Measurements from ENCODE around the gene GPATCH2L. TPM values are rescaled to one million over a fixed set of nuclear protein-coding genes. Genes with fewer than 3 reads are reported as not detected.

Gene GPATCH2L
- total and polyA plus RNA-seq, 2 experiments from 2014 or later = 19.6 to 94.4 TPM

DNA sequence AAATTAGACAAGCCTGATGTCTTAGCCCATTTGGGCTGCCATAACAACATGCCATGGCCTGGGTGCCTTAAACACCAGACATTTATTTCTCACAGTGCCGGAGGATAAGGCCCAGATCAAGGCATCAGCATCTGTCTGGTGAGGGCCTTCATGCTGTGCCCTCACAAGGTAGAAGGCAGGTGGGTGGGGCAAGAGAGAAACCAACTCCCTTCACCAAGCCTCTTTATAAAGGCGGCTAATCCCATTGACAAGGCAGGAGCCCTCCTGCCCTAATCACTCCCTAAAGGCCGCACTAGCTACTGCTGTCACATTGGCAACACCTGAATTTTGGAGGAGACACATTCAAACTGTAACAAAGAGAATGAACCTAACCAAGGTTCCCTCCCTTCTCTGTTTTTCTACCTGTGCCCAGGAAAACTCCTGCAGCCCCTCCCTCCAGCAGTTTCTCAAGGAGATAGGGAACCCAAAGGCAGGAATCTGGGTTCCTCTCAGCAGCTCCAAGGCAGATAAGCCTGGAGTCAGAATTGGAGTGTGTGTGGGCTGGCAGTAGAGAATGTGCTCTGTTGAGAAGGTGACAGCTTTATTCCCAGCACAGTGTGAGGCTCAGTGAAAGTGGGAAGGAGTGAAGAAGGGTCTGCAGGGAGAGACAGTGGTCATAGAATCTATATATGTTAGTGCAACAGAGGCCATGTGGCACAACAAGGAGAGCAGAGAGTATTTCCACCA, 21.7 kb upstream of the GPATCH2L start:
- Histone ChIP-seq H3K27ac (ENCODE audit: low read depth) (no peak overlapping the region), H3K4me2 (no peak overlapping the region), H4K20me1 (replicated peaks; ENCODE audit: insufficient read depth) (no peaks in the 10 kb centered on the region), H3K79me2 (replicated peaks; ENCODE audit: insufficient read depth) (no peaks in the 10 kb centered on the region), H3K4me1 (ENCODE audit: insufficient read depth) (0 out of 2 replicates have a peak, but pooled peaks cover 5% of the 10 kb centered on the region), H3K4me3 (no peak overlapping the region), H3K36me3 (ENCODE audit: insufficient read depth) (no peaks in the 10 kb centered on the region), H2AFZ (0 out of 2 replicates have a peak overlapping the region, but pooled peaks have one; percentile 76), H3K27me3 (ENCODE audit: insufficient read depth) (peaks cover 37% of the 10 kb centered on the region), H3F3A (replicated peaks; ENCODE audit: low read depth) (no peaks in the 10 kb centered on the region), H3K9me2 (ENCODE audit: insufficient read depth) (no peaks in the 10 kb centered on the region)
- Mint-ChIP-seq H3K4me3 (no peak overlapping the region), H3K27ac (no peak overlapping the region), H3K4me1 (peaks cover 4% of the 10 kb centered on the region), H3K36me3 (ENCODE audit: low read depth) (no peaks in the 10 kb centered on the region), H3K9me3 (no peaks in the 10 kb centered on the region; the same call in 2 of the 3 replicates), H3K27me3 (ENCODE audit: insufficient read depth, low read depth, poor library complexity) (peaks cover 19% of the 10 kb centered on the region)
- DNase-seq (ENCODE audit: low spot score) (no peak), ATAC-seq (peak; percentile 38; the same call in 2 of the 3 replicates)
- TF ChIP-seq JUNB (IDR thresholded peaks at IDR 0.05; ENCODE audit: unreplicated experiment) (no peak), EZH2 (IDR thresholded peaks at IDR 0.05; ENCODE audit: low read depth, unreplicated experiment) (no peak), REST (IDR thresholded peaks at IDR 0.05; ENCODE audit: unreplicated experiment) (no peak), CREB1 (CRISPR knock-in tag; IDR thresholded peaks at IDR 0.05; ENCODE audit: low read depth) (no peak), NANOG (IDR thresholded peaks at IDR 0.05; ENCODE audit: borderline replicate concordance) (no peak), STAT1 (IDR thresholded peaks at IDR 0.05; ENCODE audit: unreplicated experiment) (no peak), EZH2phosphoT487 (IDR thresholded peaks at IDR 0.05; ENCODE audit: unreplicated experiment) (no peak), ETS1 (IDR thresholded peaks at IDR 0.05) (no peak), ZNF331 (CRISPR knock-in tag; IDR thresholded peaks at IDR 0.05; ENCODE audit: low read depth) (no peak), ZNF114 (CRISPR knock-in tag; IDR thresholded peaks at IDR 0.05) (no peak), POLR2AphosphoS5 (IDR thresholded peaks at IDR 0.05; ENCODE audit: low read depth) (no peak)
- TF ChIP-seq, protein P1, sequence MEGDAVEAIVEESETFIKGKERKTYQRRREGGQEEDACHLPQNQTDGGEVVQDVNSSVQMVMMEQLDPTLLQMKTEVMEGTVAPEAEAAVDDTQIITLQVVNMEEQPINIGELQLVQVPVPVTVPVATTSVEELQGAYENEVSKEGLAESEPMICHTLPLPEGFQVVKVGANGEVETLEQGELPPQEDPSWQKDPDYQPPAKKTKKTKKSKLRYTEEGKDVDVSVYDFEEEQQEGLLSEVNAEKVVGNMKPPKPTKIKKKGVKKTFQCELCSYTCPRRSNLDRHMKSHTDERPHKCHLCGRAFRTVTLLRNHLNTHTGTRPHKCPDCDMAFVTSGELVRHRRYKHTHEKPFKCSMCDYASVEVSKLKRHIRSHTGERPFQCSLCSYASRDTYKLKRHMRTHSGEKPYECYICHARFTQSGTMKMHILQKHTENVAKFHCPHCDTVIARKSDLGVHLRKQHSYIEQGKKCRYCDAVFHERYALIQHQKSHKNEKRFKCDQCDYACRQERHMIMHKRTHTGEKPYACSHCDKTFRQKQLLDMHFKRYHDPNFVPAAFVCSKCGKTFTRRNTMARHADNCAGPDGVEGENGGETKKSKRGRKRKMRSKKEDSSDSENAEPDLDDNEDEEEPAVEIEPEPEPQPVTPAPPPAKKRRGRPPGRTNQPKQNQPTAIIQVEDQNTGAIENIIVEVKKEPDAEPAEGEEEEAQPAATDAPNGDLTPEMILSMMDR (conservative IDR thresholded peaks at IDR 0.05; ENCODE audit: low read depth in 2 of 2) = no peak
- TF ChIP-seq, protein P2, sequence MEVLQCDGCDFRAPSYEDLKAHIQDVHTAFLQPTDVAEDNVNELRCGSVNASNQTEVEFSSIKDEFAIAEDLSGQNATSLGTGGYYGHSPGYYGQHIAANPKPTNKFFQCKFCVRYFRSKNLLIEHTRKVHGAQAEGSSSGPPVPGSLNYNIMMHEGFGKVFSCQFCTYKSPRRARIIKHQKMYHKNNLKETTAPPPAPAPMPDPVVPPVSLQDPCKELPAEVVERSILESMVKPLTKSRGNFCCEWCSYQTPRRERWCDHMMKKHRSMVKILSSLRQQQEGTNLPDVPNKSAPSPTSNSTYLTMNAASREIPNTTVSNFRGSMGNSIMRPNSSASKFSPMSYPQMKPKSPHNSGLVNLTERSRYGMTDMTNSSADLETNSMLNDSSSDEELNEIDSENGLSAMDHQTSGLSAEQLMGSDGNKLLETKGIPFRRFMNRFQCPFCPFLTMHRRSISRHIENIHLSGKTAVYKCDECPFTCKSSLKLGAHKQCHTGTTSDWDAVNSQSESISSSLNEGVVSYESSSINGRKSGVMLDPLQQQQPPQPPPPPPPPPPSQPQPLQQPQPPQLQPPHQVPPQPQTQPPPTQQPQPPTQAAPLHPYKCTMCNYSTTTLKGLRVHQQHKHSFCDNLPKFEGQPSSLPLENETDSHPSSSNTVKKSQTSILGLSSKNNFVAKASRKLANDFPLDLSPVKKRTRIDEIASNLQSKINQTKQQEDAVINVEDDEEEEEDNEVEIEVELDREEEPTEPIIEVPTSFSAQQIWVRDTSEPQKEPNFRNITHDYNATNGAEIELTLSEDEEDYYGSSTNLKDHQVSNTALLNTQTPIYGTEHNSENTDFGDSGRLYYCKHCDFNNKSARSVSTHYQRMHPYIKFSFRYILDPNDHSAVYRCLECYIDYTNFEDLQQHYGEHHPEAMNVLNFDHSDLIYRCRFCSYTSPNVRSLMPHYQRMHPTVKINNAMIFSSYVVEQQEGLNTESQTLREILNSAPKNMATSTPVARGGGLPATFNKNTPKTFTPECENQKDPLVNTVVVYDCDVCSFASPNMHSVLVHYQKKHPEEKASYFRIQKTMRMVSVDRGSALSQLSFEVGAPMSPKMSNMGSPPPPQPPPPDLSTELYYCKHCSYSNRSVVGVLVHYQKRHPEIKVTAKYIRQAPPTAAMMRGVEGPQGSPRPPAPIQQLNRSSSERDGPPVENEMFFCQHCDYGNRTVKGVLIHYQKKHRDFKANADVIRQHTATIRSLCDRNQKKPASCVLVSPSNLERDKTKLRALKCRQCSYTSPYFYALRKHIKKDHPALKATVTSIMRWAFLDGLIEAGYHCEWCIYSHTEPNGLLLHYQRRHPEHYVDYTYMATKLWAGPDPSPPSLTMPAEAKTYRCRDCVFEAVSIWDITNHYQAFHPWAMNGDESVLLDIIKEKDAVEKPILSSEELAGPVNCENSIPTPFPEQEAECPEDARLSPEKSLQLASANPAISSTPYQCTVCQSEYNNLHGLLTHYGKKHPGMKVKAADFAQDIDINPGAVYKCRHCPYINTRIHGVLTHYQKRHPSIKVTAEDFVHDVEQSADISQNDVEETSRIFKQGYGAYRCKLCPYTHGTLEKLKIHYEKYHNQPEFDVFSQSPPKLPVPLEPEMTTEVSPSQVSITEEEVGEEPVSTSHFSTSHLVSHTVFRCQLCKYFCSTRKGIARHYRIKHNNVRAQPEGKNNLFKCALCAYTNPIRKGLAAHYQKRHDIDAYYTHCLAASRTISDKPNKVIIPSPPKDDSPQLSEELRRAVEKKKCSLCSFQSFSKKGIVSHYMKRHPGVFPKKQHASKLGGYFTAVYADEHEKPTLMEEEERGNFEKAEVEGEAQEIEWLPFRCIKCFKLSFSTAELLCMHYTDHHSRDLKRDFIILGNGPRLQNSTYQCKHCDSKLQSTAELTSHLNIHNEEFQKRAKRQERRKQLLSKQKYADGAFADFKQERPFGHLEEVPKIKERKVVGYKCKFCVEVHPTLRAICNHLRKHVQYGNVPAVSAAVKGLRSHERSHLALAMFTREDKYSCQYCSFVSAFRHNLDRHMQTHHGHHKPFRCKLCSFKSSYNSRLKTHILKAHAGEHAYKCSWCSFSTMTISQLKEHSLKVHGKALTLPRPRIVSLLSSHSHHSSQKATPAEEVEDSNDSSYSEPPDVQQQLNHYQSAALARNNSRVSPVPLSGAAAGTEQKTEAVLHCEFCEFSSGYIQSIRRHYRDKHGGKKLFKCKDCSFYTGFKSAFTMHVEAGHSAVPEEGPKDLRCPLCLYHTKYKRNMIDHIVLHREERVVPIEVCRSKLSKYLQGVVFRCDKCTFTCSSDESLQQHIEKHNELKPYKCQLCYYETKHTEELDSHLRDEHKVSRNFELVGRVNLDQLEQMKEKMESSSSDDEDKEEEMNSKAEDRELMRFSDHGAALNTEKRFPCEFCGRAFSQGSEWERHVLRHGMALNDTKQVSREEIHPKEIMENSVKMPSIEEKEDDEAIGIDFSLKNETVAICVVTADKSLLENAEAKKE (CRISPR knock-in tag; IDR thresholded peaks at IDR 0.05) = no peak

All from GM23338 (cell line).